ENCODE measurements around the gene HSPBAP1.

GRCh38 chr3:122692674-122693073 lies 101.0 kb downstream of the HSPBAP1 start:
- TF ChIP-seq, protein P1, sequence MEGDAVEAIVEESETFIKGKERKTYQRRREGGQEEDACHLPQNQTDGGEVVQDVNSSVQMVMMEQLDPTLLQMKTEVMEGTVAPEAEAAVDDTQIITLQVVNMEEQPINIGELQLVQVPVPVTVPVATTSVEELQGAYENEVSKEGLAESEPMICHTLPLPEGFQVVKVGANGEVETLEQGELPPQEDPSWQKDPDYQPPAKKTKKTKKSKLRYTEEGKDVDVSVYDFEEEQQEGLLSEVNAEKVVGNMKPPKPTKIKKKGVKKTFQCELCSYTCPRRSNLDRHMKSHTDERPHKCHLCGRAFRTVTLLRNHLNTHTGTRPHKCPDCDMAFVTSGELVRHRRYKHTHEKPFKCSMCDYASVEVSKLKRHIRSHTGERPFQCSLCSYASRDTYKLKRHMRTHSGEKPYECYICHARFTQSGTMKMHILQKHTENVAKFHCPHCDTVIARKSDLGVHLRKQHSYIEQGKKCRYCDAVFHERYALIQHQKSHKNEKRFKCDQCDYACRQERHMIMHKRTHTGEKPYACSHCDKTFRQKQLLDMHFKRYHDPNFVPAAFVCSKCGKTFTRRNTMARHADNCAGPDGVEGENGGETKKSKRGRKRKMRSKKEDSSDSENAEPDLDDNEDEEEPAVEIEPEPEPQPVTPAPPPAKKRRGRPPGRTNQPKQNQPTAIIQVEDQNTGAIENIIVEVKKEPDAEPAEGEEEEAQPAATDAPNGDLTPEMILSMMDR (IDR thresholded peaks at IDR 0.05): no peak
- TF ChIP-seq POLR2A (IDR thresholded peaks at IDR 0.05): no peak

All from heart left ventricle (tissue), 13 donors.